Thyroid gland (tissue), 4 donors: ENCODE measurements around the gene KCNQ2. TPM values are rescaled to one million over a fixed set of nuclear protein-coding genes. Genes with fewer than 3 reads are reported as not detected.

Experiments used
- DNase-seq, 2 donors: peaks; one replicate each; pipeline ENCODE4 v3.0.0-alpha.2; 2019
- H3K27ac ChIP-seq, 3 donors: fragments of 200-600 bp; sonication (generic); 1 replicate in 2 of 3; 2 replicates in 1 of 3; pipeline ENCODE4 v1.5.1; 2016 to 2019; ENCODE audit warnings: mild to moderate bottlenecking in 1 of 3, moderate library complexity in 1 of 3
- H3K27me3 ChIP-seq: fragments of 200-600 bp; sonication (generic); one replicate; pipeline ENCODE4 v1.5.1; 2019
- H3K36me3 ChIP-seq, 2 donors: fragments of 200-600 bp; sonication (generic); one replicate each; pipeline ENCODE4 v1.5.1; 2016 to 2019
- H3K4me1 ChIP-seq, 2 donors: fragments of 200-600 bp; sonication (generic); one replicate each; pipeline ENCODE4 v1.5.1; 2017 to 2019
- H3K4me3 ChIP-seq, 3 donors: fragments of 200-600 bp; sonication (generic); replicated peaks in 1 of 3; 1 replicate in 2 of 3; 2 replicates in 1 of 3; pipeline ENCODE4 v1.5.1; 2016; ENCODE audit warnings: mild to moderate bottlenecking in 1 of 3
- H3K9me3 ChIP-seq: fragments of 200-600 bp; sonication (generic); one replicate; pipeline ENCODE4 v1.5.1; 2017
- CTCF ChIP-seq, 6 experiments: fragments of 200-600 bp in 3 of 6; fragments of 450-650 bp in 3 of 6; sonication (generic) in 3 of 6; IDR thresholded peaks; one replicate each; pipeline ENCODE4 v1.5.1; 2016 to 2019; ENCODE audit warnings: antibody characterized with exemption in 6 of 6, mild to moderate bottlenecking in 2 of 6, inconsistent platforms in 1 of 6, moderate library complexity in 1 of 6
- POLR2A ChIP-seq, 2 donors: fragments of 450-650 bp; IDR thresholded peaks; one replicate each; pipeline ENCODE4 v1.6.1; 2017; ENCODE audit warnings: antibody characterized with exemption in 2 of 2, mild to moderate bottlenecking in 2 of 2, moderate library complexity in 1 of 2
- WGBS, 2 donors: methylation state at CpG; one replicate each; pipeline ENCODE4 v1.1.5; 2017; 5-methylcytosine and 5-hydroxymethylcytosine counted together
- intact Hi-C: fragments of 100-400 bp; cut with DNase I; formaldehyde crosslinking; loops from one replicate; pipeline ENCODE4 v1.15.1; 2023
- total RNA-seq, 4 donors: library from RNA; depleted of rRNA; stranded (reverse); fragments of >200 nt; gene quantifications; one replicate each; pipeline ENCODE4 v1.2.3, GENCODE V29; 2016

The KCNQ2 gene
- total RNA-seq, 4 donors from 2014 or later, result 0.11 to 0.27 TPM; not detected in 2

DNA sequence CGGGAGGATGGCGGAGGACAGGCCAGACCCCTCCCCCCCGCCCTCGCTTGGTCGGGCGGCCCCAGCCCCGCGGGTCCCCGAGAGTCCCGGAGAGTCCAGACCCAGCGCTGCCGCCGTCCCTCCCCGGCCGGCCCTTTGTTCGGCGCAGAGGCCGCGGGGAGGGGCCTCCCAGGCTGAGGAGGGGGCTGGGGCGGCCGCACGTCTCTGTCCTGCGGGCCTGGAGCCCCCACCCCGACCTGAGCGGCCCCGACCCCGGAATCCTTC is 806 bp downstream of the KCNQ2 start:
- no peak for DNase-seq
- TF ChIP-seq POLR2A (IDR thresholded peaks at IDR 0.05), result no peak
- no peak for TF ChIP-seq CTCF (IDR thresholded peaks at IDR 0.05)
- no peaks in the 10 kb centered on the region for H3K36me3 ChIP-seq
- no peak overlapping the region for H3K27ac ChIP-seq
- H3K9me3 ChIP-seq, result no peaks in the 10 kb centered on the region
- no peak overlapping the region for H3K4me3 ChIP-seq
- WGBS, 2 donors, result no CpG with 5 or more reads among the region's 27 CpGs
- intact Hi-C loops, result no loop called here
- peaks cover 27% of the 10 kb centered on the region for H3K27me3 ChIP-seq
- H3K4me1 ChIP-seq, result no peaks in the 10 kb centered on the region

GRCh38 chr20:63471002-63471716 is 1.3 kb downstream of the KCNQ2 start:
- H3K36me3 ChIP-seq, result no peaks in the 10 kb centered on the region
- H3K27me3 ChIP-seq, result peaks cover 27% of the 10 kb centered on the region
- H3K9me3 ChIP-seq, result no peaks in the 10 kb centered on the region
- WGBS, 2 donors, result 10 to 44% methylated on average over 2 of the region's 46 CpGs
- intact Hi-C loops, result no loop called here
- no peak for TF ChIP-seq CTCF (IDR thresholded peaks at IDR 0.05)
- no peak for TF ChIP-seq POLR2A (IDR thresholded peaks at IDR 0.05)
- no peak for DNase-seq
- no peaks in the 10 kb centered on the region for H3K4me1 ChIP-seq
- H3K27ac ChIP-seq, result no peak overlapping the region
- no peak overlapping the region for H3K4me3 ChIP-seq

GRCh38 chr20:63470410-63470809 is 2.0 kb downstream of the KCNQ2 start:
- WGBS, 2 donors, result 58 to 59% methylated on average over 8 to 10 of the region's 10 CpGs
- TF ChIP-seq CTCF (IDR thresholded peaks at IDR 0.05), result no peak
- TF ChIP-seq POLR2A (IDR thresholded peaks at IDR 0.05), result no peak
- Histone ChIP-seq H3K27ac (no peak overlapping the region), H3K4me3 (no peak overlapping the region), H3K4me1 (no peaks in the 10 kb centered on the region), H3K36me3 (no peaks in the 10 kb centered on the region), H3K27me3 (peaks cover 24% of the 10 kb centered on the region), H3K9me3 (no peaks in the 10 kb centered on the region)
- intact Hi-C loops, result no loop called here
- no peak for DNase-seq

DNA sequence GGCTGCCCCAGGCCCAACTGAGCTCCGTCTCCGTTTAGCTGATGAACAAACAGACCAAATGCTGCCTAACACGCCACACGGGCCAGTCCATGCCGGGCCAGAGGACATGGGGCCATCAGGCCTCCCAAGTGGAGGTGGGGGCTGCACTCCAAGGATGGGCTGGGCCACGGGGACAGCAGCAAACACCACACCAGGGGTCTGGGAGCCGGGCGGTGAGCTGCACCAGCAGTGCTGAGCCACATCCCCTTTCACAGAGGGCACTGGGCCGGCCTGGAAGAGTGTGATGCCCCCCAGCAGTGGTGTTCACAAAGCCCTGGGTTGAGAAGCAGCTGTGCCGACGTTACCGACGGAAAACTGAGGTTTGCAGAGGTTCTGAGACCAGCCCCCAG is 2.7 kb downstream of the KCNQ2 start:
- DNase-seq, result no peak
- TF ChIP-seq POLR2A (IDR thresholded peaks at IDR 0.05), result no peak
- no peak for TF ChIP-seq CTCF (IDR thresholded peaks at IDR 0.05)
- intact Hi-C loops, result no loop called here
- Histone ChIP-seq H3K27ac (no peak overlapping the region), H3K9me3 (no peaks in the 10 kb centered on the region), H3K36me3 (no peaks in the 10 kb centered on the region), H3K27me3 (peaks cover 19% of the 10 kb centered on the region), H3K4me3 (no peak overlapping the region), H3K4me1 (no peaks in the 10 kb centered on the region)
- 62 to 74% methylated on average over 5 to 8 of the region's 13 CpGs for WGBS, 2 donors

GRCh38 chr20:63469019-63469712 is 3.3 kb downstream of the KCNQ2 start:
- no peak for TF ChIP-seq CTCF (IDR thresholded peaks at IDR 0.05)
- TF ChIP-seq POLR2A (IDR thresholded peaks at IDR 0.05), result no peak
- Histone ChIP-seq H3K4me1 (no peaks in the 10 kb centered on the region), H3K27me3 (peaks cover 15% of the 10 kb centered on the region), H3K36me3 (no peaks in the 10 kb centered on the region), H3K9me3 (no peaks in the 10 kb centered on the region), H3K4me3 (no peak overlapping the region), H3K27ac (no peak overlapping the region)
- intact Hi-C loops, result no loop called here
- DNase-seq, result no peak
- 75% methylated on average over 9 of the region's 22 CpGs; no CpG with 5 or more reads in 1 of the 2 donors for WGBS, 2 donors
